Measurements from ENCODE around the gene ENKUR. TPM values are rescaled to one million over a fixed set of nuclear protein-coding genes. Genes with fewer than 3 reads are reported as not detected.
A peak's percentile ranks its signal among the peaks of the same experiment; 100 is the strongest.

The ENKUR gene
- total RNA-seq: not detected in 2 replicates

DNA sequence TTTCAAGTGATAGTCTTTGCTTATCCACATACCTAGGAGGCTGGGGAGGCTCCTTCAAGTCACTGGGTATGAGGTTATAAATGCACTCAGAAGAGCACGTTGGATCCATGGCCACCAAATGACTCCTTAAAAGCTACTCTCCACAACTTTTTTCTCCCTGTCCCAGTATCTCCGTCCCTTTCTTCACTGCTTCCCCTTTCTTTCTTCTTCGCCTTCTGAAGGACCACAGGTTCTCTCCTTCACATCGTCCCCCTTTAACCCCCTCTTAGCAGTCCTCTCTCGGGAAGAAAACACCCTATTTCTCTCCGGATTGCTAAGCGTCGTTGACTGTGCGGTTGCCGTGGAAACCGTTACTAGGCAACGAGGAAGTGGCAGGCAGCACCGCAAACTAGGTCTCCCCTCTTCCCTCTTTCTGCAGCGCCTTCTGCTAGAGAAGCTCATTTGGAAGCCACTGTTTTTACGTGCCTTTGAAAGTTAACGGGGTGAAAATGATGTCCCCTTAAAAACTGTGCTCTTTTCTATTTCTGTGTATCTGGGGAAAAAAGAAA lies at the start of gene ENKUR:
ENKUR (minus strand) TSS at position 331 of the 548 bp plus-strand sequence; CDS start at position 109, 222 bp downstream.

DNA sequence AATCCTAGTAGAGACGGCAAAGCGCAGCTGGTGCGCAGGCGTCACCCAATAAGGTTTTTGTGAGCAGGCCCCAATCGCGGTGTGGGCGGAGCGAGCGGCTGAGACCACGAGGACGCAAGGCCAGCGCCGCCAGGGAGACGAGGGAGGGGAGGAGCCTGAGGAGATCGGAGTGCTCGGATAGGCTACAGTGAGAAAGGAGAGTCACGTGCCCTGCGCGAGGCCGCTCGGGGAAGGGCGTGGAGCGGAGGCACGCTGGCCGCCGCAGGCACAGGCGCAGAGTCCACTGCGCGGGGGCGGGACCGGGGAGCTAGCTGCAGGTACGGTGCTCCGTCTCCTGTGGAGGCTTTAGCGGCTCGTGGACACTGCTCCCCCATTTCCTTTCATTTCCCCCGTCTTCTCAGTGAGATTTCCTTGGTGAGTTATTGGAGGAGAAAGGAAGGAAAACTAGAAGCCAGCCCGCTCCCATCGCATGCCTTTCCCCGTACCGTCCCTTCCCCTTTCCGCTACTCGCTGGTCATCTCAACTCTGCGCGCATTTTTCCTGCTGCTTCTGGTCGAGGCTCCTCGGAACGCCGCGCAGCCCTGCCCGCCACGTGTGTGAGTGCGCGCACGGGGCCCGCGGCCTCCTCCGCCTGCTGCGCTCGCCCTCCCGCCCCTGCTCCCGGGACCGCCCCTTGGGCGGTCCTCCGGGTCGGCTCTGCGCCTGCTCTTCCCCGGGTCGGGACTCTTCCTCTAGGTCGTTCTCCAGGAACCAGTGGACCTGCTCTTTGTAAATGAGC lies 607 bp upstream of the ENKUR start, which contains the start of gene THNSL1:
THNSL1 (plus strand) TSS at position 237 of the 778 bp plus-strand sequence. CDS start 6,612 bp downstream, outside the sequence.

GRCh38 chr10:24952143-24952706 lies 63.7 kb downstream of the ENKUR start, which contains the start of gene PRTFDC1:
Gene PRTFDC1 (minus strand): TSS chr10:24952606. CDS start chr10:24952575, 31 bp downstream.

Small RNAs within 50 kb of the gene (small RNA-seq; reads per million reads assigned to genes)
- 0.82 reads per million, percentile 12 among the genes with 10 or more reads in this experiment for gene AL512598.1

Other genes with a start within 250 kb of the ENKUR start
- 14.0 and 22.1 TPM in 2 replicates for gene PRTFDC1, start 63.6 kb downstream of the ENKUR start, total RNA-seq
- gene THNSL1, start 454 bp upstream of the ENKUR start, total RNA-seq: 1.8 and 2.1 TPM in 2 replicates
- gene GPR158, start 158.8 kb upstream of the ENKUR start, total RNA-seq: 0.12 and 0.16 TPM in 2 replicates